Upper lobe of right lung (tissue), 1 donor: ENCODE results near the gene ABCG2. TPM values are rescaled to one million over a fixed set of nuclear protein-coding genes. Genes with fewer than 3 reads are reported as not detected.
"Not testable (repeated sequence)": the region's sequence is repeated elsewhere in the genome, so short reads cannot be mapped to it uniquely, and the experiment has no call there.

Source experiments
- ATAC-seq: fragments of 200-7000 bp; cut with Tn5 transposase; one replicate; pipeline ENCODE4 v1.9.1; 2020; ENCODE audit warnings: mild to moderate bottlenecking, moderate library complexity
- DNase-seq: peaks from one replicate; pipeline ENCODE4 v3.0.0-alpha.2; 2020
- H3K27ac ChIP-seq: fragments of 200-600 bp; one replicate; pipeline ENCODE4 v1.8.0; 2022
- H3K27me3 ChIP-seq: fragments of 200-600 bp; one replicate; pipeline ENCODE4 v1.8.0; 2022; ENCODE audit warnings: mild to moderate bottlenecking
- H3K36me3 ChIP-seq: fragments of 200-600 bp; one replicate; pipeline ENCODE4 v1.8.0; 2022
- H3K4me1 ChIP-seq: fragments of 200-600 bp; one replicate; pipeline ENCODE4 v1.8.0; 2022
- H3K4me3 ChIP-seq: fragments of 200-600 bp; one replicate; pipeline ENCODE4 v1.8.0; 2022; ENCODE audit warnings: mild to moderate bottlenecking
- H3K9me3 ChIP-seq: fragments of 200-600 bp; one replicate; pipeline ENCODE4 v1.8.0; 2022
- CTCF ChIP-seq: fragments of 200-600 bp; IDR thresholded peaks from one replicate; pipeline ENCODE4 v1.8.0; 2022; ENCODE audit warnings: antibody characterized with exemption
- intact Hi-C: fragments of 100-400 bp; cut with DNase I; formaldehyde crosslinking; loops from one replicate; pipeline ENCODE4 v1.11.0; 2022
- total RNA-seq: library from RNA; stranded (reverse); fragmentation: NEBNext Ultra II Directional; extraction: Animal tissue kit (Norgen Biotek cat#: 25700); gene quantifications from one replicate; pipeline ENCODE4 v1.2.1, GENCODE V29; 2021
- donor health status: DM: no; HTN: yes; CAD: no; lungs with severe emphysema.

Gene ABCG2
- total RNA-seq, 1 donor from 2014 or later, result 21.7 TPM

- H3K9me3 ChIP-seq, result no peaks in the 10 kb centered on the region
- DNase-seq (no peak), ATAC-seq (peak; percentile 27)
- TF ChIP-seq CTCF, result no peak
- H3K27me3 ChIP-seq, result no peaks in the 10 kb centered on the region
- no peaks in the 10 kb centered on the region for H3K4me1 ChIP-seq
- intact Hi-C loops, result no loop called here
- H3K36me3 ChIP-seq, result no peaks in the 10 kb centered on the region
- no peak overlapping the region for H3K27ac ChIP-seq
- no peak overlapping the region for H3K4me3 ChIP-seq
Measured at GRCh38 chr4:88166608-88167007, 8.2 kb upstream of the ABCG2 start.

- Histone ChIP-seq H3K27me3 (no peaks in the 10 kb centered on the region), H3K4me3 (no peak overlapping the region), H3K36me3 (no peaks in the 10 kb centered on the region), H3K4me1 (peaks cover 6% of the 10 kb centered on the region), H3K27ac (no peak overlapping the region), H3K9me3 (no peaks in the 10 kb centered on the region)
- intact Hi-C loops, result no loop called here
- TF ChIP-seq CTCF, result no peak
- no peak for ATAC-seq
- no peak for DNase-seq
Measured at GRCh38 chr4:88163336-88163735, 4.9 kb upstream of the ABCG2 start.

GRCh38 chr4:88162626-88163025, 4.2 kb upstream of the ABCG2 start:
- H3K27me3 ChIP-seq, result no peaks in the 10 kb centered on the region
- H3K4me3 ChIP-seq, result no peak overlapping the region
- no peaks in the 10 kb centered on the region for H3K9me3 ChIP-seq
- peak; percentile 54 for ATAC-seq
- no peak for DNase-seq
- H3K27ac ChIP-seq, result no peak overlapping the region
- intact Hi-C loops, result no loop called here
- no peaks in the 10 kb centered on the region for H3K36me3 ChIP-seq
- peaks cover 6% of the 10 kb centered on the region for H3K4me1 ChIP-seq
- no peak for TF ChIP-seq CTCF

GRCh38 chr4:88159229-88159725, 838 bp upstream of the ABCG2 start:
- TF ChIP-seq CTCF, result no peak
- Histone ChIP-seq H3K36me3 (no peaks in the 10 kb centered on the region), H3K27ac (peak overlapping the region; percentile 68), H3K4me3 (peak overlapping the region; percentile 63), H3K27me3 (no peaks in the 10 kb centered on the region), H3K4me1 (peaks cover 6% of the 10 kb centered on the region), H3K9me3 (no peaks in the 10 kb centered on the region)
- intact Hi-C loops, result no loop called here
- peak; percentile 72 for ATAC-seq
- no peak for DNase-seq

GRCh38 chr4:88158038-88158488, 376 bp downstream of the ABCG2 start:
- TF ChIP-seq CTCF, result no peak
- intact Hi-C loops, result no loop called here
- Histone ChIP-seq H3K4me3 (peak overlapping the region; percentile 63), H3K27me3 (no peaks in the 10 kb centered on the region), H3K9me3 (no peaks in the 10 kb centered on the region), H3K36me3 (no peaks in the 10 kb centered on the region), H3K4me1 (peaks cover 6% of the 10 kb centered on the region), H3K27ac (no peak overlapping the region)
- no peak for ATAC-seq
- DNase-seq, result no peak

GRCh38 chr4:88152331-88152730, 6.1 kb downstream of the ABCG2 start:
- H3K9me3 ChIP-seq, H3K4me1 ChIP-seq, H3K4me3 ChIP-seq, H3K36me3 ChIP-seq, ATAC-seq, intact Hi-C loops, H3K27me3 ChIP-seq, H3K27ac ChIP-seq, DNase-seq: not testable (repeated sequence)
